GM12878 (cell line): ENCODE data around the gene PNMA1.
"Not testable (repeated sequence)": the region's sequence is repeated elsewhere in the genome, so short reads cannot be mapped to it uniquely, and the experiment has no call there.

ENCODE experiments used
- ATF3 ChIP-seq: IDR thresholded peaks from 2 replicates; pipeline ENCODE4 v1.6.1; 2011; ENCODE audit warnings: low read depth, mild to moderate bottlenecking, low read length, moderate library complexity, borderline replicate concordance; ENCODE audit errors: extremely low read depth
- CBX3 ChIP-seq: fragments of 200-600 bp; sonication (generic); IDR thresholded peaks from 2 replicates; pipeline ENCODE4 v1.6.1; 2016; ENCODE audit warnings: low read depth, borderline replicate concordance
- NRF1 ChIP-seq: conservative IDR thresholded peaks from 2 replicates; pipeline ENCODE4 v1.6.1; 2011; ENCODE audit warnings: mild to moderate bottlenecking, low read depth, low read length, improper control_type of control experiment
- POLR2AphosphoS5 ChIP-seq: IDR thresholded peaks from 2 replicates; pipeline ENCODE4 v1.6.1; 2011; ENCODE audit warnings: mild to moderate bottlenecking, low read length, inconsistent platforms
- SIN3A ChIP-seq: IDR thresholded peaks from 2 replicates; pipeline ENCODE4 v1.6.1; 2012; ENCODE audit warnings: low read depth, low read length, improper control_type of control experiment
- SP1 ChIP-seq: IDR thresholded peaks from one replicate; pipeline ENCODE4 v1.6.1; 2011; ENCODE audit warnings: low read depth, low read length
- STAT1 ChIP-seq: fragments of 450-650 bp; conservative IDR thresholded peaks from 2 replicates; pipeline ENCODE4 v1.6.1; 2014; ENCODE audit warnings: antibody characterized with exemption, mild to moderate bottlenecking
- TF ChIP-seq, protein P1 (sequence below), 3 experiments: IDR thresholded peaks in 2 of 3; conservative IDR thresholded peaks in 1 of 3; 2 replicates each; pipeline ENCODE4 v1.5.1; 2011; ENCODE audit warnings: low read depth in 3 of 3, low read length in 3 of 3, mild to moderate bottlenecking in 3 of 3, control low read depth in 2 of 3, moderate library complexity in 2 of 3, inconsistent platforms in 1 of 3, mixed read lengths in 1 of 3; ENCODE audit not compliant: control insufficient read depth in 2 of 3, insufficient read depth in 1 of 3; ENCODE audit errors: extremely low read depth in 1 of 3
- TF ChIP-seq, protein P2 (sequence below): IDR thresholded peaks from 2 replicates; pipeline ENCODE4 v1.6.1; 2011; ENCODE audit warnings: low read depth, low read length, improper control_type of control experiment, borderline replicate concordance
- TF ChIP-seq, protein P3 (sequence below): IDR thresholded peaks from 2 replicates; pipeline ENCODE4 v1.6.1; 2012; ENCODE audit warnings: mild to moderate bottlenecking, low read depth, low read length

- not testable (repeated sequence) for TF ChIP-seq NRF1, STAT1, CBX3, POLR2AphosphoS5, SIN3A, ATF3, SP1
- TF ChIP-seq, protein P1, sequence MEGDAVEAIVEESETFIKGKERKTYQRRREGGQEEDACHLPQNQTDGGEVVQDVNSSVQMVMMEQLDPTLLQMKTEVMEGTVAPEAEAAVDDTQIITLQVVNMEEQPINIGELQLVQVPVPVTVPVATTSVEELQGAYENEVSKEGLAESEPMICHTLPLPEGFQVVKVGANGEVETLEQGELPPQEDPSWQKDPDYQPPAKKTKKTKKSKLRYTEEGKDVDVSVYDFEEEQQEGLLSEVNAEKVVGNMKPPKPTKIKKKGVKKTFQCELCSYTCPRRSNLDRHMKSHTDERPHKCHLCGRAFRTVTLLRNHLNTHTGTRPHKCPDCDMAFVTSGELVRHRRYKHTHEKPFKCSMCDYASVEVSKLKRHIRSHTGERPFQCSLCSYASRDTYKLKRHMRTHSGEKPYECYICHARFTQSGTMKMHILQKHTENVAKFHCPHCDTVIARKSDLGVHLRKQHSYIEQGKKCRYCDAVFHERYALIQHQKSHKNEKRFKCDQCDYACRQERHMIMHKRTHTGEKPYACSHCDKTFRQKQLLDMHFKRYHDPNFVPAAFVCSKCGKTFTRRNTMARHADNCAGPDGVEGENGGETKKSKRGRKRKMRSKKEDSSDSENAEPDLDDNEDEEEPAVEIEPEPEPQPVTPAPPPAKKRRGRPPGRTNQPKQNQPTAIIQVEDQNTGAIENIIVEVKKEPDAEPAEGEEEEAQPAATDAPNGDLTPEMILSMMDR (IDR thresholded peaks at IDR 0.05 in 2 of 3, conservative IDR thresholded peaks at IDR 0.05 in 1 of 3; ENCODE audit: control insufficient read depth in 2 of 3, extremely low read depth in 1 of 3, insufficient read depth in 1 of 3, low read depth in 3 of 3, low read length in 3 of 3), result not testable (repeated sequence)
- TF ChIP-seq, protein P2, sequence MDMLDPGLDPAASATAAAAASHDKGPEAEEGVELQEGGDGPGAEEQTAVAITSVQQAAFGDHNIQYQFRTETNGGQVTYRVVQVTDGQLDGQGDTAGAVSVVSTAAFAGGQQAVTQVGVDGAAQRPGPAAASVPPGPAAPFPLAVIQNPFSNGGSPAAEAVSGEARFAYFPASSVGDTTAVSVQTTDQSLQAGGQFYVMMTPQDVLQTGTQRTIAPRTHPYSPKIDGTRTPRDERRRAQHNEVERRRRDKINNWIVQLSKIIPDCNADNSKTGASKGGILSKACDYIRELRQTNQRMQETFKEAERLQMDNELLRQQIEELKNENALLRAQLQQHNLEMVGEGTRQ, result not testable (repeated sequence)
- TF ChIP-seq, protein P3, sequence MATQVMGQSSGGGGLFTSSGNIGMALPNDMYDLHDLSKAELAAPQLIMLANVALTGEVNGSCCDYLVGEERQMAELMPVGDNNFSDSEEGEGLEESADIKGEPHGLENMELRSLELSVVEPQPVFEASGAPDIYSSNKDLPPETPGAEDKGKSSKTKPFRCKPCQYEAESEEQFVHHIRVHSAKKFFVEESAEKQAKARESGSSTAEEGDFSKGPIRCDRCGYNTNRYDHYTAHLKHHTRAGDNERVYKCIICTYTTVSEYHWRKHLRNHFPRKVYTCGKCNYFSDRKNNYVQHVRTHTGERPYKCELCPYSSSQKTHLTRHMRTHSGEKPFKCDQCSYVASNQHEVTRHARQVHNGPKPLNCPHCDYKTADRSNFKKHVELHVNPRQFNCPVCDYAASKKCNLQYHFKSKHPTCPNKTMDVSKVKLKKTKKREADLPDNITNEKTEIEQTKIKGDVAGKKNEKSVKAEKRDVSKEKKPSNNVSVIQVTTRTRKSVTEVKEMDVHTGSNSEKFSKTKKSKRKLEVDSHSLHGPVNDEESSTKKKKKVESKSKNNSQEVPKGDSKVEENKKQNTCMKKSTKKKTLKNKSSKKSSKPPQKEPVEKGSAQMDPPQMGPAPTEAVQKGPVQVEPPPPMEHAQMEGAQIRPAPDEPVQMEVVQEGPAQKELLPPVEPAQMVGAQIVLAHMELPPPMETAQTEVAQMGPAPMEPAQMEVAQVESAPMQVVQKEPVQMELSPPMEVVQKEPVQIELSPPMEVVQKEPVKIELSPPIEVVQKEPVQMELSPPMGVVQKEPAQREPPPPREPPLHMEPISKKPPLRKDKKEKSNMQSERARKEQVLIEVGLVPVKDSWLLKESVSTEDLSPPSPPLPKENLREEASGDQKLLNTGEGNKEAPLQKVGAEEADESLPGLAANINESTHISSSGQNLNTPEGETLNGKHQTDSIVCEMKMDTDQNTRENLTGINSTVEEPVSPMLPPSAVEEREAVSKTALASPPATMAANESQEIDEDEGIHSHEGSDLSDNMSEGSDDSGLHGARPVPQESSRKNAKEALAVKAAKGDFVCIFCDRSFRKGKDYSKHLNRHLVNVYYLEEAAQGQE, result not testable (repeated sequence)
Measured at GRCh38 chr14:73708076-73708475, 6.1 kb downstream of the PNMA1 start.
